HUES48 (cell line): ENCODE data around the gene CD28.

Experiments used
- H3K27ac ChIP-seq: one replicate; pipeline ENCODE4 v1.7.0; 2013; ENCODE audit warnings: low read depth, low read length, inconsistent platforms
- H3K27me3 ChIP-seq: 2 replicates; pipeline ENCODE4 v1.6.1; 2013; ENCODE audit warnings: mild to moderate bottlenecking, low read length; ENCODE audit not compliant: control insufficient read depth, insufficient read depth
- H3K36me3 ChIP-seq: 2 replicates; pipeline ENCODE4 v1.6.1; 2013; ENCODE audit warnings: low read length; ENCODE audit not compliant: control insufficient read depth, insufficient read depth
- H3K4me1 ChIP-seq: 2 replicates; pipeline ENCODE4 v1.6.1; 2013; ENCODE audit warnings: mild to moderate bottlenecking, low read length; ENCODE audit not compliant: control insufficient read depth, insufficient read depth
- H3K4me3 ChIP-seq: 2 replicates; pipeline ENCODE4 v1.5.1; 2013; ENCODE audit warnings: mild to moderate bottlenecking, low read depth, low read length
- H3K9ac ChIP-seq: 2 replicates; pipeline ENCODE4 v1.6.1; 2013; ENCODE audit warnings: mild to moderate bottlenecking, low read depth, low read length, moderate library complexity
- H3K9me3 ChIP-seq: 2 replicates; pipeline ENCODE4 v1.6.1; 2013; ENCODE audit warnings: low read length; ENCODE audit not compliant: control insufficient read depth, insufficient read depth

Gene CD28

DNA sequence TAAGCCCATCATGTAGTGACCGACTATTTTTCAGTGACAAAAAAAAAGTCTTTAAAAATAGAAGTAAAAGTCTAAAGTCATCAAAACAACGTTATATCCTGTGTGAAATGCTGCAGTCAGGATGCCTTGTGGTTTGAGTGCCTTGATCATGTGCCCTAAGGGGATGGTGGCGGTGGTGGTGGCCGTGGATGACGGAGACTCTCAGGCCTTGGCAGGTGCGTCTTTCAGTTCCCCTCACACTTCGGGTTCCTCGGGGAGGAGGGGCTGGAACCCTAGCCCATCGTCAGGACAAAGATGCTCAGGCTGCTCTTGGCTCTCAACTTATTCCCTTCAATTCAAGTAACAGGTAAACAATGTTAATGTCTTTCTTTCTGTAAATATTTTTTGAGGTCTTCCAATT is at the start of gene CD28:
CD28 (plus strand) TSS at position 237 of the 400 bp plus-strand sequence; CDS start at position 295, 58 bp downstream.
- Histone ChIP-seq H3K27ac (no peak within 1 kb of the TSS), H3K9ac (no peak within 1 kb of the TSS), H3K27me3 (no peaks in the 10 kb centered on the region), H3K9me3 (no peaks in the 10 kb centered on the region), H3K4me3 (no peak within 1 kb of the TSS), H3K36me3 (no peaks in the 10 kb centered on the region), H3K4me1 (no peaks in the 10 kb centered on the region)

DNA sequence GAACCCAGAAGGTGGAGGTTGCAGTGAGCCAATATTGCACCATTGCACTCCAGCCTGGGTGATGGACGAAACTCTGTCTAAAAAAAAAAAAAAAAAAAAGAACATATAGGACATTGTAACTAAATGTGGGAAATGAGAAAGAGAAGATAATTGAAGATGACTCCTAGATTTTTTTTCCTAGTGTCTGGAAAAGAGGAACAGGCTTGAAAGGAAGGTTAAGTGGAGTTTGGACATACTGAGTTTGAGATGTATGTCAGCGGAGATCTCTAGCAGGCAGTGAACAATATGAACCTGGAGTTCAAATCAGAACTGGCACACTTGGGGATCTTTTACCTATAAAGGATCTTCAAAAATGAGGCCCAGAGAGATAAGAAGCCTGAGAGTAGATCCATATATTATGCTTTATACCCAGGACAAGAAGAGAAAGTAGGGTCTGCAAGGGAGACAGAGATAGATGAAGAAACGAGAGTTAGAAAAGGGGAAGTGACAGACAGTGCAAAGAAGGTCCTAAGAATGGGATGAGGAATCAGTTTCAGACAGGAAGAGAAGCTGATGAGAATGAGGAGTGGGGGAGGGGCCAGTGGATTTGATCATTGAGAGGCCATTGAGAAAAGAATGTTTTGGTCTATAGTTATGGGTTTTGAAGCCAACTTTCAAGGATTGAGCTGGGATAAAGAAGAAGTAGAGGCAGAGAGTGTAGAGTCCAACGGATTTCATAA is 46.9 kb upstream of the CD28 start:
- H3K36me3 ChIP-seq = no peaks in the 10 kb centered on the region
- H3K4me1 ChIP-seq = peaks cover 13% of the 10 kb centered on the region
- H3K9ac ChIP-seq = no peak overlapping the region
- no peak overlapping the region for H3K4me3 ChIP-seq
- no peaks in the 10 kb centered on the region for H3K27me3 ChIP-seq
- H3K9me3 ChIP-seq = no peaks in the 10 kb centered on the region
- H3K27ac ChIP-seq = no peak overlapping the region

DNA sequence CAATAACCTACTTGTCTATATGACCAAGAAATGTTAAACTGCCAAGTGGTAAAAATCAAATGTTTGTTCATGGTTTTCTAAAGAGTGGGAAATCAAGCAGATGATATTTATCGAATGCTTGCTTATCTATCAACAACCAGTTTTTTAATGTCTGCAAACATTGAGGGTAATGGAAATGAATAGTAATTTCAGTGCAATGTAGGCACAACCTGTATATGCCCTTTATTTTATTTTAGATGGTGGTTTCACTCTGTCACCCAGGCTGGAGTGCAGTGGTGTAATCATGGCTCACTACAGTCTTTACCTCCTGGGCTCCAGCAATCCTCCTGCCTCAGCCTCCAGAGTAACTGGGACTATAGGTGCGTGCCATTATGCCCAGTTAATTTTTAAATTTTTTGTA is 46.0 kb upstream of the CD28 start:
- no peak overlapping the region for H3K27ac ChIP-seq
- H3K9me3 ChIP-seq = no peaks in the 10 kb centered on the region
- no peak overlapping the region for H3K9ac ChIP-seq
- peaks cover 13% of the 10 kb centered on the region for H3K4me1 ChIP-seq
- no peaks in the 10 kb centered on the region for H3K27me3 ChIP-seq
- no peak overlapping the region for H3K4me3 ChIP-seq
- H3K36me3 ChIP-seq = no peaks in the 10 kb centered on the region

DNA sequence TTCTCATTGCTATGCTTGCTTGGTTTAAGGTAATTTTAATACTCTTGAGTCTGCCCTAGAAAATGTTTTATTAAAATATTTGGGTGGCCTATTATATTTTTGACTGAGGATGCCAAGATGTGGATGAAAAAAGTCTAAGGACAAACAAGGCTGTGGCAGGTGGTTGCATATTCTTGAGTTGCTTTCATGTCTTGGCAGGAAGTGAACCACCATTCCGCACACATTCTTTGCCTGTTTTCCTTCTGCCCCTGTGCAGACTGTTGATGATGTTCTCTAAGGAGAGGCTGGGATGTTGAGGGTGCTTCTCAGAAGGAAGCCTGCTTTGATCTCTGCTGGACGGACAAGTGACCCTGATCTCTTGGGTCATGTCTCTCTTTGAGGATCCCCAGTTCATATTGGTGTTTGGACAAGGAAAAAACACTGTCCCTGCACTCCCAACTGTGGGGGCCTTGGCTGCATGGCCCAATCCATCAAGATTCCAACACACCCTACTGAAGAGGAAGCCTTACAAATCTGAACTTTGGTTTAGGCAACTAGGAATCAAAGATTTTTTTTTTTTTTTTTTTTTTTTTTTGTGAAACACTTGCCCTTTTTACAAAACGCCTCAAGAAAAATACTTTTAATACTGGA is 45.0 kb upstream of the CD28 start:
- Histone ChIP-seq H3K27ac (no peak overlapping the region), H3K4me3 (no peak overlapping the region), H3K9me3 (no peaks in the 10 kb centered on the region), H3K27me3 (no peaks in the 10 kb centered on the region), H3K9ac (no peak overlapping the region), H3K4me1 (peaks cover 13% of the 10 kb centered on the region), H3K36me3 (no peaks in the 10 kb centered on the region)

DNA sequence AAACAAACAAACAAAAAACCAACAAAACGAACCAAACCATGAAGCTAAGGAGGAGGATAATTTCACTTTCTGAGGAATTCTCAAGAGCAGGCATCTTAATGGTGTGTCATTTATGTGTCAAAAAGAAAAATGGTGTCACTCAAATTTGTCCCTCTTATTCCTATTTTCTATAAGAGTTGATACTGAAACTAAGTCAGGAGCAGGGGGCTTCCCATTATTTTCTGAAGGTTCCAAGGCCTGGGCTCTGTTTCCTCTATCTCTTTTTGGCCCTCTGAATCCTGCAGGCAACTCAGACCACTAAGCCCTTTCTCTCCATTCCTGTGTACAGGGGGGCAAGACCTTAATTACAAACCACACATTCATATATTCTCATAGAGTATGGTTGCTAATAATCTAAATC is 44.0 kb upstream of the CD28 start:
- H3K9me3 ChIP-seq = no peaks in the 10 kb centered on the region
- no peak overlapping the region for H3K4me3 ChIP-seq
- H3K36me3 ChIP-seq = no peaks in the 10 kb centered on the region
- H3K27ac ChIP-seq = no peak overlapping the region
- no peak overlapping the region for H3K9ac ChIP-seq
- H3K4me1 ChIP-seq = peaks cover 13% of the 10 kb centered on the region
- no peaks in the 10 kb centered on the region for H3K27me3 ChIP-seq

DNA sequence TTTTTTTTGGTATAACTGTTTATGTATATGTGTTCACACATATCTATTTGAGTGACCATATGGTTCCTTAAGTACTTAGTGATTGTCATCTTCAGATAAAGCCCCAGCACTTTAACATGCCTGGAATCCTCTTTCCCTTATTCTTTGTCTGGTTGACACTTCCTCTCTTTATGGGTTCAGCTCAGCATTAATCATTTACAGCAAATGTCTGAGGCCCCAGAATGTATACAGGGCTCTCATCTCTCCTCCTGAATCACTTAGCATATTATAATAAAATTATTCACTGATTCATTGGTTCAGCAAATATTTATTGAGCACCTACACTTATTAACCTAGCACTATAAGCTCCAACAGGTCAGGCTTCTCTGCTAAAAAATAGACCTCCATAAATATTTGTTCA is 43.5 kb upstream of the CD28 start:
- no peaks in the 10 kb centered on the region for H3K36me3 ChIP-seq
- H3K4me3 ChIP-seq = no peak overlapping the region
- peaks cover 13% of the 10 kb centered on the region for H3K4me1 ChIP-seq
- no peaks in the 10 kb centered on the region for H3K27me3 ChIP-seq
- H3K9ac ChIP-seq = no peak overlapping the region
- H3K9me3 ChIP-seq = no peaks in the 10 kb centered on the region
- no peak overlapping the region for H3K27ac ChIP-seq

DNA sequence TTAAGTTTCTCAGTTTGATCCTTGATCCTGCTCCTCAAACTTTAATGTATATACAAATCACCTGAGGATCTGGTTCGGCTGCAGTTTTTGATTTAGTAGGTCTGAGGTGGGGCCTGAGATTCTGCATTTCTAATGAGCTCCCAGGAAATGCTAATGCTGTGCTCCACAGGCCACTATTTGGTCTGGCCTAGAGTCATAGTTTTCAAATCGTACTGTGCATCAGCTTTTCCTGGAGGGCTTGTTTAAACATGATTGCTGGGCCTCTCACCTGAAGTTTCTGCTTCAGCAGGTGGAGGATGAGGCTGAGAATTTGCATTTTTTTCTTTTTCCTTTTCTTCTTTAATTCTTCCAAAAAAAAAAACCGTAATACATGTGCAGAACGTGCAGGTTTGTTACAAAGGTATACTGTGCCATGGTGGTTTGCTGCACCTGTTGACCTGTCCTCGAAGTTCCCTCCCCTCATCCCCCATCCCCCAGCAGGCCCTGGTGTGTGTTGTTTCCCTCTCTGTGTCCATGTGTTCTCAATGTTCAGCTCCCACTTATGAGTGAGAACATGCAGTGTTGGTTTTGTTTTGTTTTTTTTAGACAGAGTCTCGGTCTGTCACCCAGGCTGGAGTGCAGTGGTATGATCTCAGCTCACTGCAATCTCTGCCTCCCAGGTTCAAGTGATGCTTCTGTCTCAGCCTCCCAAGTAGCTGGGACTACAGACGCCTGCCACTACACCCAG is 42.2 kb upstream of the CD28 start:
- Histone ChIP-seq H3K4me3 (no peak overlapping the region), H3K27me3 (no peaks in the 10 kb centered on the region), H3K27ac (no peak overlapping the region), H3K4me1 (peaks cover 13% of the 10 kb centered on the region), H3K9ac (no peak overlapping the region), H3K9me3 (no peaks in the 10 kb centered on the region), H3K36me3 (no peaks in the 10 kb centered on the region)

DNA sequence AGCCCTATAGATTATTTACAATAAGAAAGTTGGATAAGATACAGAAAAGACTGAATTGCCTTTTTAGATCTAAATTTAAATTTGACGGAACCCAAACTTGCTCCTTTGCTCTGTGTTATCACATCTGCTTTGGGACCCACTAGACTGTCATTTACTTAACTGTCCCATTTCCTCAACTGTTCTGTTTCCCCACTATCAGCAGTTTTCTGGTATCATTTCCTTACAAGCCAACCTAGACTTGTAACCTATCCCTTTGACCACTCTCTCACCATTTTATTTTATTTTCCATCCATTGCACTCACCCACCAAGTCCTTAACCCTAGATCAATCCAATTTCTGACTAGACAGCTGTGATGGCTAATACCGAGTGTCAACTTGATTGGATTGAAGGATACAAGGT is 38.6 kb upstream of the CD28 start:
- H3K36me3 ChIP-seq = no peaks in the 10 kb centered on the region
- H3K27me3 ChIP-seq = no peaks in the 10 kb centered on the region

DNA sequence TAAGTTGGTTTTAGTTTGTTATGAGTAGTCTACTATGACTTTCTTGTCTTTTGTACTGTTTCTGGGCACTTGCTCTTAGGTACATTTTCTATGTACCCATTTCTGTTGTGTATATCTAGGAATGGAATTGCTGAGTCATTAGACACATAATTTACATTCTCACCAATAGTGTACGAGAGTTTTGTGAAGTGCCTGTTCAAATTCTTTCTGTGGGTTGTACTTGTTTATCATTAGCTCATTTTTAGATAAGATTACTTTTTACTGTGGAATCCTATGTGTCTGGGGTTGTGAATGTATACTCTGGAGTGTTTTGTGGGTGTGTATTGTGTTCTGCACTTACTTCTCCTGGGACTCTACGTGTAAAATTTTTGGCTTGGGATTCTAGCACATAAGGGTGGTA is 36.6 kb upstream of the CD28 start:
- H3K4me3 ChIP-seq = no peak overlapping the region
- no peaks in the 10 kb centered on the region; the same call in 1 of the 2 replicates for H3K9me3 ChIP-seq
- H3K27me3 ChIP-seq = no peaks in the 10 kb centered on the region
- no peak overlapping the region for H3K27ac ChIP-seq
- H3K9ac ChIP-seq = no peak overlapping the region
- H3K4me1 ChIP-seq = no peaks in the 10 kb centered on the region
- no peaks in the 10 kb centered on the region for H3K36me3 ChIP-seq

More for the DNA sequence above, 38.6 kb upstream of the CD28 start:
- Histone ChIP-seq H3K4me1 (peaks cover 13% of the 10 kb centered on the region), H3K27ac (no peak overlapping the region), H3K9ac (no peak overlapping the region), H3K9me3 (no peaks in the 10 kb centered on the region), H3K4me3 (no peak overlapping the region)

DNA sequence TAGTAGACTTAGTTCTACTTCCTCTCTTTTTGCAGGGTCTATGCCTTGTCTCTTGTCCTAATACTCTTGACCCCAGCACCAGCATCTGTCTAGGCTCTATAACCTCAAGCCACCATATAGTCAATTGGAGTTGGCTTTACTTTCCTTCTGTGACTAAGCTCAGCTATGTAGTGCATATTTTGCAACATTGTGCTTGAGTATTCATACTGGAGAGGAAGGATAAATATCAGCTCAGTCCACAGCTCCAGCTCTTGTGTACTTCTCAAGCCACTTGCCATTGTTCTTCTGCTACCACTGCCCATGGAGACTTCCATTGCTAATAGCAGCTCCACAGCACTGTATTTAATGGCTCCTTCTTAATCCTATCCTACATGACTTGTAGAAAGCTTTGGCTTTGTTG is 35.5 kb upstream of the CD28 start:
- Histone ChIP-seq H3K27me3 (no peaks in the 10 kb centered on the region), H3K27ac (no peak overlapping the region), H3K4me1 (no peaks in the 10 kb centered on the region), H3K4me3 (no peak overlapping the region), H3K9me3 (no peaks in the 10 kb centered on the region; the same call in 1 of the 2 replicates), H3K36me3 (no peaks in the 10 kb centered on the region), H3K9ac (no peak overlapping the region)

DNA sequence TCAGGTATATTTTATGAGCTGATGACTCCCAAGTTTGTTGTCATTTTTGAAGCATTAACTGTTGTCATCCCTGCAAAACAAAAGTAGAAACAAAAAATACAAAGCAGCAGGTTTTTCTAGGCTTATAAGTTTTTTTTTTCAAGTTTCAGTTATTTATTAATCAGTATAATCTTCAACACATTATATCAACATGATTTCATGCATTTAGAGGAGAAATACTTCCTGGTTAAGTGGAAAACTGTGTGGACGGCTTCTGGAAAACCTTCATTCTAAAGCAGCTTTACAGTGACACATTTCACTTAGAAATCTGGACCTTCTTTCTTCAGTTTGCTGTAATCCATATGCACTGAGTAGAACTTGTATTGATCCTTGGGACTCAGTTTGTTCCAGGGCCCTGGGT is 34.6 kb upstream of the CD28 start:
- H3K36me3 ChIP-seq = no peaks in the 10 kb centered on the region
- H3K27me3 ChIP-seq = no peaks in the 10 kb centered on the region
- H3K27ac ChIP-seq = no peak overlapping the region
- H3K4me1 ChIP-seq = no peaks in the 10 kb centered on the region
- H3K4me3 ChIP-seq = no peak overlapping the region
- H3K9me3 ChIP-seq = no peaks in the 10 kb centered on the region; the same call in 1 of the 2 replicates
- no peak overlapping the region for H3K9ac ChIP-seq
